Astrocyte of the spinal cord (primary cell): ENCODE measurements around the gene SVEP1.

Source experiments
- DNase-seq: peaks from one replicate; pipeline ENCODE4 v3.0.0; 2011; ENCODE audit warnings: low read depth, low spot score
- H3K4me3 ChIP-seq: 2 replicates; pipeline ENCODE4 v1.5.1; 2011; ENCODE audit warnings: low read depth, mild to moderate bottlenecking, low read length, moderate library complexity
- in situ Hi-C: cut with HindIII; loops from 2 replicates; pipeline ENCODE4 v1.10.0; 2017; ENCODE audit warnings: low sequenced_read_pairs
- TF ChIP-seq, protein P1 (sequence below): IDR thresholded peaks from 2 replicates; pipeline ENCODE4 v1.5.1; 2012; ENCODE audit warnings: low read depth, mild to moderate bottlenecking, low read length, inconsistent platforms

Gene SVEP1

GRCh38 chr9:110330484-110331105, 248.9 kb downstream of the SVEP1 start:
- no peak overlapping the region for H3K4me3 ChIP-seq
- in situ Hi-C loops: no loop called here
- TF ChIP-seq, protein P1, sequence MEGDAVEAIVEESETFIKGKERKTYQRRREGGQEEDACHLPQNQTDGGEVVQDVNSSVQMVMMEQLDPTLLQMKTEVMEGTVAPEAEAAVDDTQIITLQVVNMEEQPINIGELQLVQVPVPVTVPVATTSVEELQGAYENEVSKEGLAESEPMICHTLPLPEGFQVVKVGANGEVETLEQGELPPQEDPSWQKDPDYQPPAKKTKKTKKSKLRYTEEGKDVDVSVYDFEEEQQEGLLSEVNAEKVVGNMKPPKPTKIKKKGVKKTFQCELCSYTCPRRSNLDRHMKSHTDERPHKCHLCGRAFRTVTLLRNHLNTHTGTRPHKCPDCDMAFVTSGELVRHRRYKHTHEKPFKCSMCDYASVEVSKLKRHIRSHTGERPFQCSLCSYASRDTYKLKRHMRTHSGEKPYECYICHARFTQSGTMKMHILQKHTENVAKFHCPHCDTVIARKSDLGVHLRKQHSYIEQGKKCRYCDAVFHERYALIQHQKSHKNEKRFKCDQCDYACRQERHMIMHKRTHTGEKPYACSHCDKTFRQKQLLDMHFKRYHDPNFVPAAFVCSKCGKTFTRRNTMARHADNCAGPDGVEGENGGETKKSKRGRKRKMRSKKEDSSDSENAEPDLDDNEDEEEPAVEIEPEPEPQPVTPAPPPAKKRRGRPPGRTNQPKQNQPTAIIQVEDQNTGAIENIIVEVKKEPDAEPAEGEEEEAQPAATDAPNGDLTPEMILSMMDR: no peak
- DNase-seq: peak; percentile 3

DNA sequence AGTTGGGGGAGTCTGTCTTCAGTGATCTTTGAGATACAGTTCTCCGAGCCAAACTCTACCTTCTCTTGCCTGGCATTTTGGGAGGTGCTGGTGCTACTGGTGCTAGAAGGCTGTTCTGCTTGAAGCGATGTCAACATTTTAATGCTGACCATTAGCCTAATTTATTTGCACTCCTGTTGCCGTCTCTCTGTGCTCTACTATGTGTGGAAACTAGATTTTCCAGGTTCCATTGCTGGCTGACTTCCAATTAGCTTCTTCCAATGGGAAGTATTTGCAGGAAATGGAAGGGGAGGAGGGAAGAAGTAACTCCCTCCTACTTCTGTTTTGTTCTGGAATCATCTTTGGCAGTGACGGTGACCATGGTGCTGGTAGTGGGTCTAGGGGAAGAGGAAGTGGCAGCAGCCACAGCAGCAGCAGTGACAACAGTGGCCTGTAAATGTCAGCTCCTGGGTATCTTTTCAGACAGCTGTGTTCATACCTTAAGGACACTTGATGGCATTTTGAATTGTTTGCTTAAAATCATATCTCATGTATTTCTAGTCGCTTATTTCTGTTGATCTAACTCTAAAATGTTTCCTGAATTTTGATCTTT, 249.8 kb downstream of the SVEP1 start:
- in situ Hi-C loops: no loop called here
- TF ChIP-seq, protein P1: no peak
- H3K4me3 ChIP-seq: no peak overlapping the region
- DNase-seq: no peak

DNA sequence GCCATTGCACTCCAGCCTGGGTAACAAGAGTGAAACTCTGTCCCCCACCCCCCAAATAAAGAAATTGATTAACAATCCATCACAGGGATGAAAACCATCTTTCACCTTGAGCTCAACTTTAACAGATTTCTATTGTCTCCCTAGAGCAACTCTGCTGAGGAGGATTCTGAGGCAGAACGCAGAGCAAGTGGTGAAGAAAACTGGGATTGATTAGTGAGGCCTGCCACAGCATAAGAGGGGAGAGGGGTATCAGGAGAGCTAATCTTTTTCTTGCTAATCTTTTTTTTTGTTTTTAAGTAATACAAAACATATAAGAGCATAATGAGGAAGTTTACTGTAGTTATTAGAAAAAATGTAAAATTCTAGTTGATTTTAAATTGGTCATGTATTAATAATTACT, 250.8 kb downstream of the SVEP1 start:
- no peak overlapping the region for H3K4me3 ChIP-seq
- in situ Hi-C loops: no loop called here
- no peak for DNase-seq
- TF ChIP-seq, protein P1: no peak

GRCh38 chr9:110327716-110328115, 251.8 kb downstream of the SVEP1 start:
- DNase-seq: no peak
- in situ Hi-C loops: no loop called here
- TF ChIP-seq, protein P1: no peak
- H3K4me3 ChIP-seq: no peak overlapping the region

DNA sequence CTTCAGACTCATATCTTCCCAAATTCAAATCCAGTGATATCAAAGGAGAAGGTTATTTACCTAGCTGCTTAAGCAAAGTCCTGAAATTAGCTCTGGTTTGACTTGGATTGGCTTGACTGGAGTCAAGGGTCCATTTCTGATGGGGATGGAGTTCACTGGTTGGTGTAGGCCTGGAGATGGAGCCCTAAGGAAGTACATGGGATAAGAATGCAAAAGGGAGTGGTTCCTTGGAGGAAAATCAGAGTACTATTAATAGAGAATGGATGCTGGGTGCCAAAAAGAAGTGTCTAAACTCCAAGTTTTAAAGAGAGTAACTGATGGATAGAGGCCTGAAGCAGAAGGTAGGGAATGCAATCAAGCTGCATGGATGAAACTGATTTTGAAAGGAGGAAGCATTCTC, 255.7 kb downstream of the SVEP1 start:
- H3K4me3 ChIP-seq: no peak overlapping the region
- TF ChIP-seq, protein P1: no peak
- DNase-seq: no peak
- in situ Hi-C loops: no loop called here

GRCh38 chr9:110320651-110321445, 258.7 kb downstream of the SVEP1 start:
- H3K4me3 ChIP-seq: no peak overlapping the region
- in situ Hi-C loops: no loop called here
- DNase-seq: peak; percentile 0
- TF ChIP-seq, protein P1: no peak
